GM21526 (cell line): ENCODE data around the gene ATP1B1.
"Not testable (repeated sequence)": the region's sequence is repeated elsewhere in the genome, so short reads cannot be mapped to it uniquely, and the experiment has no call there.

Experiments used
- ATAC-seq: cut with Tn5 transposase; IDR thresholded peaks from one replicate; pipeline ENCODE4 v1.9.1; 2021; ENCODE audit warnings: moderate library complexity; ENCODE audit not compliant: unreplicated experiment, low FRiP score

Gene ATP1B1

DNA sequence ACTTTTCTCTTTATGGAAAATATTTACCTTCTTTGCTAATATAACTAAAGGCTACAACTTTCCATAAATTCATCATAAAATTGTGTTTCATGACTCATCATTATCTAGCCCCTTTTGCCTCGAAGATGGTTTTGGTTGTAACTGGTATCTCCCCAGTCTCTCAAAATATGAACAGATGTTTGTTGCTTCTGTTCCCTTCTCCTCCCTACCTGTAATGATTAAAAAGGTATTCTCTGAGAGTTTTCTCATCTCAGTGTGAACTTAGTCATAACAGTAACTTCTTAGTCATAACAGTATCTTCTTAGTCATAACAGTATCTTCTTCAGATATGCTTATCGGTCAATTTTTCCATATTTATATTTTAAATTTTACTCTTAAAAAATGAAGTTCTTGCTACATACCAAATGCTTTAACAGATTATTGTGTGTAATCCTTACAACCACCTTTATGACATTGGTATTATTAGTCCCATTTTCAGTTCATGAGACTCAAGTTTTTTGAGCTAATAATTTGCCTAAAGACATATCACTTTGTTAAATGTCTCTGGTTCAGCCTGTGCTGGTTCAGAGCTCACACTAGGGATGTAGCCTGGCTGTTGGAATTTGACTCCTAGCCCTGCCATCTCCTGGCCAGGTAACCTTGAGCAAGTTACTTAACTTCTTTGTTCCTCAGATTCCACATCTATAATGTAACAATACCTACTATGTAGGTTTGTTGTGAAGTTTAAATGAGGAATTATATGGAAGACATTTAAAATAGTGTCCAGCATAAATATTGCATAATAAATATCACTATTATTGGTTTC is 32.6 kb downstream of the ATP1B1 start:
- peak; percentile 95 for ATAC-seq

- no peak for ATAC-seq
These were observed 34.9 kb downstream of the ATP1B1 start for GRCh38 chr1:169141356-169141755.

- ATAC-seq = no peak
These were observed 35.6 kb downstream of the ATP1B1 start for GRCh38 chr1:169142129-169142528.

DNA sequence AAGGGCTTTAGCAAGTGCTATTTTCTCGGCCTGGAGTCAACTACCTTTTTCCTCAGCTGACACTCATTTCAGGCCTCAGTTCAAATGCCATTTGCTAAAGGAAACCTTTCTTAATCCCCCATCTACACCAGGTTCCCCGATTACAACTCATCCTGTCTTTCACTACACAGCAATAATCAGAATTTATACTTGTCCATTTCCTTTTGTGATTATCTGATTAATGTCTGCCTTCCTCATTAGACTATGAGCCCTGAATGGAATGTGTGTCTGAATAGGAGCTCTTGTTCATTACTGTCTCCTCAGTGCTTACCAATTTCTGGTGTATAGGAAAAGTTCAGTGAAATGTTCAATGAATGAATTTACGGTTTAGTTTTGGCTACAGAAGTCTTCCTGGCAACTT is 36.9 kb downstream of the ATP1B1 start:
- no peak for ATAC-seq

DNA sequence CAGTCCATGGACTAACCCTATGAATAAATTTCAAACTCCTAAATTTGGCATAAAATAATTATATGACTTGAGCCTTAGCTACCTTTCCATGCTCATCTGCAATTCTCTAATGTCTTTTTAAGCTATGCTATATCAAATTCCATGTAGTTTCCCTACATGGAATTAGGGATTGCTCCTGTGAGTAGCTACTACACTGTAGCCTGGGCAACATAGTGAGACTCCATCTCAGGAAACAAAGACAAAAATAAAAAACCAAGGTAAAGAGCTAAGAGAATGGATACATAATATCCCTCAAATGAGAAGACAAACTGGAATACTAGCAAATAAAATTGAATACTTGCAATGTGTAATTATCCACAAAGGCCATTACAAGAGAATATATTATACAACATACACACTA is 37.5 kb downstream of the ATP1B1 start:
- ATAC-seq = no peak

DNA sequence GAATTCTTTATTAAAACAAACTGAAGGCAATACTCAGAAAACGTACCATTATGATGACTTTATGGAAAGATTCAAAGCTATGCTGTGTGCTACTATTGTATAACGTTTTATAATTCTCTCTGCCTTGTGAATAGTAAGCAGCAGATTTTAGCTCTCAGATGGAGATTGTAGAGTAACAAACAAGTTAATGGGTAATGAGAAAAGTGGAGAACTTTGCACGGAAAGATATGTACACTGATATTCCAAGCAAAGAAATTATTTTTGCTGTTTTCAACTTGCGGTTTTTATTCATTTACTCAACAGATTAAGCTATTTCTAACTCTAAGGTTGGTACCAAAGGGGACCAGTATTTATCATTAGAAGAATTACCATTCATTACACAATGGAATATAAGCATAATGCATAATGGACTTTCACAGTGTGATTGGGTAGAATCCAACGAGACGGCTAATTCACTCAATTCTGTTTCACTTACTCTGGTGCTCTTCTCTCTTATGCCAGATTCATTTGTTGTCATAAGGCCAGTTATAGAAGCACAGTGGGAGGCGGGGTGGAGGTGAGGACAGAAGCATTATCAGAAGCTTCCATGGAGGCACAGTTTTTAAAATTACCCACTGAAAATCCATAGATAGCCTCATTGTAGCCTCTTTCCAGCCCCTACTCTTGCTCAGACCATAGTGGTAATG is 38.6 kb downstream of the ATP1B1 start:
- no peak for ATAC-seq

DNA sequence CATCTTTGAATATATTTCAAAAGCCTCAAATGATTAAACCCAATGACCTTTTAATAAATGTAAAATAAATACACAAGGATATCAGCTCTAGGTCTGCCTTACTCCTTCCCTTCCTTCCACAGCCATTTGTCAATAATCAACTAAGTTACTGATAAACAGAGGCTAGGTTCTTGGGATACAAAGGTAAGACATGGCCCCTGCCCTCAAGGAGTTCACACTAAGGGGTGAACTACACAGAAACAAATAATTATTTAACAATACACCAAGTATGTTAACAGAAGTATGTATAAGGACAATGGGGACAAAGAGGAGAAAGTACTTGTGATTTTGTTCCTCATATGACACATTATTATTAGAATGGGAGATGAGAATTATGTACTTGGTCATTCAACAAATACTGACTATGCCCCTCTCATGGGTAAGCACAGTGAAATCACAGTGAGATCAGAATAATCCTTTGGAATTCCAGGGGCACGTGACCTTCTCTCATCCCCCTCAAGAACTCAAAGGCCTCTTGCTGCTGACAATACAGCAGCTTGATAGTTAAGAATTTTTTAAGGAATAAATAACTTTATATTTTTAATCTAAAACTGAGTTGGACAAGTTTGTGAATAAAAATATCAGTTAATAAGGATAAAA is 40.2 kb downstream of the ATP1B1 start:
- no peak for ATAC-seq

DNA sequence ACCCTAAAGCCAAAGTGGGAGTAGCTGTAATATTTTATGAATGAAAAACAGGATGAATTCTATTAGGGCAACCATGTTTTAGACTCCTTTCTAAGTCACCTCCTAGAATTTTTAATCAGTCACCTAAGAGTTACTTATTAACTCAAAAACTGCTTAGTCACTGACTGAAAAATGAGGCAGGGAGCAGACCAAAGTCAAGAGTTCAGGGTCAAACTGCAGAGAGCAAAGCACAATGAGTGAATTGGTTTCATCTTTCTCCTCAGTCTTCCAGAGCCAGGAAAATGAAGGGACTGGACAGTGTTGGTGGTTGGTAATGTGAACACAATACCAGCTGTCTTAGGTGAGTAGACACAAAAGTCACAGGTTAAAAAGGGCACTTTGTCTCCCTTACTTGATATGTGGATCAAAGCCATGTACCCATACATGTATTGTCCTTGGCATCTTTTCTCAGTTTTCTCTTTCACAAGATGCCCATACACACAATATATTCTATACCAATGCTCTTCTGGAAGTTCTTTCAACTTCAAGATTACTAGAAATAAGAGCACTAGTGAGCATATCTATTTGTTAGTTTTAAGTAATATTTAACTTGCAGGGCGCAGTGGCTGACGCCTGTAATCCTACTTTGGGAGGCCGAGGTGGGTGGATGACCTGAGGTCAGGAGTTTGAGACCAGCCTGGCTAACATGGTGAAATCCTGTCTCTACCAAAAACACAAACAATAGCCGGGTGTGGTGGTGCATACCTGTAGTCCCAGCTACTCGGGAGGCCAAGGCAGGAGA is 42.2 kb downstream of the ATP1B1 start:
- no peak for ATAC-seq

DNA sequence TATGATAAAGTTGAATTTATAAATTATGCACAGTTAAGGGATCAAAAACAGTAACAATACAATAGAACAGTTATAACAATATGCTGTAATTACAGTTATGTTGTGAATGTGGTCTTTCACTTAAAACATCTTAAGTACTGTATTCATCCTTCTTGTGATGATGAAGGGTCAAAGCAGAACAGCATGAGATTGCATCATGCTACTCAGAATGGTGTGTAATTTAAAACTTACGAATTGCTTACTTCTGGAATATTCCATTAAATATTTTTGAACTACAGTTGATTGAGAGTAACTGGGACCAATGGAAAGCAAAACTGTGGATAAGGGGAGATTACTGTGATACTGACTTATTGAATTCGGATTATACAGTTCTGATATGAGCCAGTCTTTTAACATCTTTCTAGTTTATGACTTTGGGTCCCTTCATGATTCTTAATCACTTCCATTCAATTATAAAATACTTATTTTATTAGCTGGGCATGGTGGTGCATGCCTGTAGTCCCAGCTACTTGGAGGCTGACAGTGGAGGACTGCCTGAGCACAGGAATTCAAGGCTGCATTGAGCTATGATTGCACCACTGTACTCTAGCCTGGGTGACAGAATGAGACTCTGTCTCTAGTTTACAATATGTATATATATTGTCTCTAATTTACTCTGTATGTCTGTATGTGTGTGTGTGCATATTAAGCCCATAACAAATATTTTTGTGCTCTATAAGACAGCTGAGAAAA is 43.2 kb downstream of the ATP1B1 start:
- ATAC-seq = no peak

GRCh38 chr1:169150641-169151337 is 44.3 kb downstream of the ATP1B1 start:
- ATAC-seq = no peak

- ATAC-seq = no peak
These were observed 44.9 kb downstream of the ATP1B1 start for GRCh38 chr1:169151338-169151837.

GRCh38 chr1:169155675-169156074 is 49.2 kb downstream of the ATP1B1 start:
- ATAC-seq = no peak

DNA sequence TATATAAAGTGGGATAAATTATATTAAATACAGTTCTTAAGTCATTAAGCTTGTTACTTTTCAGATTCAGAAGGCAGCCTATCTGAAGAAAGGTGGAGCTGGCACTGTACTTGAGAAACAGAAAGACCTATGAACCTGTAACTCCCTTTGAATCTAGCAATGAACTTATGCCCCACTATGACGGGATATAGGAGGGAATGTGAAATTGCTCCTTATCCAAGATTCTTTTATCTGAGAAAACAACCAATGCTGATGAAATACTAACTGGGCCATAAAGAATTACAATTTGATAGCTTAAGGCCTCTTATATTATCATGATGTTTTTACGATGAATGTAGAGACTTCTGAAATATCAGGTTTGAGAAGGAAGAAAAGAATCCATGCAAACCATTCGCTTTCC is 50.1 kb downstream of the ATP1B1 start:
- no peak for ATAC-seq

- ATAC-seq = no peak
These were observed 54.5 kb downstream of the ATP1B1 start for GRCh38 chr1:169160845-169161495.

DNA sequence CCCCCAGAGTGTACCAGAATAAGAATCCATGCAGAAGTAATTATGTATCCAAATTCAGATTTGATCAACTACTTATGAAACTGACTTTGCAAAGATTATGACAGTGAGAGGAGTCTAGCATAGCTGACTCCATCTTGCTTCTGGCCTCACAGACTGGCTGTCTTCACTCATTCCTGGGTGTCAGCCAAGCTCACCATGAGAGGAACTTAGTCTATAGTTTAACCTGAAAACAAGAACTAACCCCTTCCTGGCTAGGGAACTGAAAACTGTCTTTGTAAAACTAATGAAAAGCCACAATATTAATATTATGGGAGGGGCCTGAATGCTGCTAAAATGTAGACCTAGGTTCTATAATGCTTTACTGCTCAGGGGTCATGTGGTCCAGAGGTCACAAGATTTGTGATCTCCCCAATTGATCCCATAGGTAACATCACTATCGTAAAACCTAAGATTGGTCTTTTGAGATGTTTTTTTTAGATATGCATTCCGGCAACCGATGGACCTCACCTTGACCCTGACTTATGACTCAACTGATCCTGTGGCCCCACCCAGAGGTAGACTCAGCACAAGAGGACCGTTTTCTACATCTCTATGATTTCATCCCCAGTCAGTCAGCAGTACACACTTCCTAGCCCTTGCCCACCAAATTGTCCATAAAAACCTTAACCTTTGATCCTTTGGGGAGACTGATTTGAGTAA is 55.2 kb downstream of the ATP1B1 start:
- peak; percentile 83 for ATAC-seq

DNA sequence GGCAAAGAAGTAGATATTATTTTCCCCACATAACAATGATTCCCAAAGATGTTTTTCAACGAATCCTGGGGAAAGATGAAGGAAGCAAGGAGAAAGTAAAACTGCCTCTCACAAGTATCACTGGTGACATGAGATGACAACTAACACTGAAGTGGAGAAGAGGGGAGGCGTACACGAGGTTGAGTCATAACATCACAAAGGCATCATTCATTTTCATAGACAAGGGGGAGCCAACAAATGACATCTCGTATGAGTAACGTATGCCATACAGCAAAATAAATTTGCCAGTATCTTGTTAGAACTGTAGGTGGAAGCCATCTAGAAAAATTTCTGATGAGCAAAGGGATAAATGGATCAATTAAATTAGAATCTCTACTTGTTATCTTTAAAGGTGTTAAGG is 56.6 kb downstream of the ATP1B1 start:
- no peak for ATAC-seq

- no peak for ATAC-seq
These were observed 69.0 kb downstream of the ATP1B1 start for GRCh38 chr1:169175461-169175860.

GRCh38 chr1:169179431-169179830 is 72.9 kb downstream of the ATP1B1 start:
- ATAC-seq = not testable (repeated sequence)
